Breast epithelium (tissue), 3 donors: ENCODE results near the gene ATP8B4.

Experiments used
- CTCF ChIP-seq, 3 donors: fragments of 450-650 bp; IDR thresholded peaks; one replicate each; pipeline ENCODE4 v1.5.1; 2016 to 2017; ENCODE audit warnings: antibody characterized with exemption in 3 of 3, mild to moderate bottlenecking in 3 of 3, moderate library complexity in 3 of 3
- POLR2AphosphoS5 ChIP-seq, 3 donors: sonication (generic); formaldehyde crosslinking; IDR thresholded peaks; one replicate each; pipeline ENCODE4 v1.6.1; 2017; ENCODE audit warnings: antibody characterized with exemption in 3 of 3

GRCh38 chr15:50150349-50150748 lies 31.3 kb upstream of the ATP8B4 start:
- TF ChIP-seq POLR2AphosphoS5 (IDR thresholded peaks at IDR 0.05) = no peak
- no peak for TF ChIP-seq CTCF (IDR thresholded peaks at IDR 0.05)
